EH (cell line): ENCODE measurements around the gene CAPN2.

Experiments
- DNase-seq: peaks from one replicate; pipeline ENCODE4 v3.0.0-alpha.2; 2015; ENCODE audit warnings: low read depth

CAPN2 gene

DNA sequence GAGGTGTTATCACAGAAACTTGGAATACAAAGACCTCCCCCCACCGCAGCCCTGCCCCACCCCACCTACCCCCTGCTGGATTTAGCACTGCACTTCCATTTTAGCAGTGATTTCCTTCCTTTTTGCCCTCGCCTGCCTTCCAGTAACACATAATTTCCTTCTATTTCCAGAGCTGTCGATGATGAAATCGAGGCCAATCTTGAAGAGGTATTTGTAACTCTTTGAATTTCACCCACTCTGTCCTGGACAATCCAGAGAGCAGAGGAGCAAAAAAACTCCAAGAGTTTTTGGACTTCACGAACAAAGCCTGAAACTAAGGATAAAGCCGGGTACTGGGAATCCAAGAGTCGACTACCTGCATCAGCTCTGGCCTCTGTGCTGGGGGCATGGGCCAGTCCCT, 49.1 kb downstream of the CAPN2 start:
- no peak for DNase-seq

DNA sequence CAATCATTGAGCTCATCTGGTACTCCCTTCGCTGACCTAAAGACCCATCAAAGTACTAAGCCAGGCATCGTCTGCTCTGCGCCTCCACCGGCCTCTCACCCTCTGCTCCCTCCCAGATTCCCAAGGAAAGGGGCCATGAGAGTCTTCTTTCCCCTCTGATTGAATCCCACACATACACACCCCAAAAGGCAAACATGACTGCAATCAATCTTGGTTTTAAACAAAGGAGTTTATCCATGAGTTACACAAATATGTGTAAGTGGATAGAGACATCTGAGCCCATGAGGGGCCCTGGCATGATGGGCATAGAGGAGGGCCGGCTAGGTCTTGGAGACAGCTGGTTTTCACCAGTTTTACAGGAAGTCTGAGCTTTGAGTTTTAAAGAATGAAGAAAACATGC, 50.9 kb downstream of the CAPN2 start:
- no peak for DNase-seq

GRCh38 chr1:223763881-223764280, 51.5 kb downstream of the CAPN2 start:
- no peak for DNase-seq

- DNase-seq: peak; percentile 69
These were observed 52.8 kb downstream of the CAPN2 start for GRCh38 chr1:223765036-223765718.

DNA sequence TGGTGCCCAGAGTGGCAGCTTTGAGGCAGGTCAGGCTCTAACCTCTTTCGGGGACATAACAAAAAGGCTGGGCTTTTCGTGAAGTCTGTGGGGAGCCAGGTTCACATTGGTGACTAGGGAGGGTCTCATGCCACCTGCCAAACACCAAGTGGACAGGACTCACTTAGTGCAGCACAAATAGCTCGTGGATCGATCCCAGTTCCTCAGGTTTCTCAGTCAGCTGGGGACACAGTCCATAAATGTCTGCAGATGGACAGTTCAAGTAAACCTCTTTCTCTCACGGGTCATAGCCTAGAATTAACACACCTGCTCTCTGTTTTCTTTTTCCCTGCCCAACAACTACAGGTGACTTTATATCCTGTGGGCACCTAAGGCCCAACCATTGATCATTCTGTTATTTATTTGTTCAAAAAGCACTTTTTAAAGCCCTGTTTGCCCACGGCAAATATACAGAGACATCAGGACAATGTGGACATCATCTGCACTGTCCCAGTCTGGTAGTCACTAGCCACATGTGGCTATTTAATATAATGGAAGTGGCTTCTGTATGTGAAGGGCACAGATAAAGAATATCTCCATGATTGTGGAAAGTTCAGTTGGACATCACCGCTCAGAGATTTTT, 53.5 kb downstream of the CAPN2 start:
- no peak for DNase-seq

- no peak for DNase-seq
These were observed 58.4 kb downstream of the CAPN2 start for GRCh38 chr1:223770621-223771315.

- no peak for DNase-seq
These were observed 59.1 kb downstream of the CAPN2 start for GRCh38 chr1:223771469-223771813.

DNA sequence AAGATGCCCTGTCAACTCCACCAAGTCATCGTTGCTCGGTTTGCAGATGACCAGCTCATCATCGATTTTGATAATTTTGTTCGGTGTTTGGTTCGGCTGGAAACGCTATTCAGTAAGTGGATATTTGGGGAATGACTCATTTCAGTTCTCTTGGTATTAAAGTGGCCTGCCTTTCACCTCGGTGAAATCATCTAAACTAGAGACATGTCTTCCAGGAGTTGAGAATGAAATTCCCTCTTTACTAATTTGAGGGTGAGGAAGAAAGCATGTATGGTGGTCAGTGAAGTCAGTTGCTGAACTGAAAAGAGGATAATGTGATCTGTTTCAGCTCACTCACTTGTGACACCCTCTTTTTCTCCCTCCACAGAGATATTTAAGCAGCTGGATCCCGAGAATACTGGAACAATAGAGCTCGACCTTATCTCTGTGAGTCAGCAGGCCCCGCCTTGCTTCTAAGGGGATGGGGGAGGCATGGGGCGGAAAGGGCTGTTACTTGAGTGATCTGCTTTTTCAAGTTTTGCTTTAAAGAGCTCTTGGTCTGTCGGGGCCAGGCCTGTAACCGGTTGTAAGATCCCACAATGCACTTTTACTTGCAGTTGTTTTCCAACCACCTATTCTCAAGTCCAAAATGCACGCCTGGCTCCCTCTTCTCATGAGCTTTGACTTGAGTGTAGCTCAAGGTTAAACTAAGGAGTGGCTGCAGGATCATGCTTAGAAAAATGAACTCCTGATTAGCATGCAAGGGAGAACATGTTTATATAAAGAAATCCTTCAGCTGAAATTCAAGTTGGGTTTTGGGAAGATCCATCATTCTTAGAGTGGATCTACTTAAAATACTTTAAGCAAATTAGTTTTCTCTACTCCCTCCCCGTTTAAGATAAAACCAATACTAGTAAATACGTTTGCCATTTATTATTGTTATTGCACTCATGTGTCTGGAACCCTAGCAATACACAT, 59.8 kb downstream of the CAPN2 start:
- peak; percentile 87 for DNase-seq

DNA sequence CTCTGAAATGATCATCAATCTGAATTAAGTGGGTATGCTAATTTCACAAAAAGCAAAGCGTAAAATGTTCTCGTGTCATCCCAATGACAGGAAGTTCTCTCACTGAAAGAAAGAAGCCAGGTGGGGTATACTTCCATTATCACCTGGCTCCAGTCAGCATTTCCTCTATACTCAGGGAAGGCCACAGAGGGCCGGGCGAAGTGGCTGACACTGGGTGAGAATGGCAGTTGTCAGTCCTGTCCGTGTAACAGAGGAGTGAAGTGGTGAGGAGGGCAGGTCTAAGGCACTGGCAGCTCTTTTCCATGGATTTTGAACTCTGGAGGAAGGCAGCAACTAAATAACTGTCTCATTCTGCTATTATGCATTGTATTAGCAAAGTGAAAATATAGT, 60.4 kb downstream of the CAPN2 start:
- DNase-seq: no peak

GRCh38 chr1:223774134-223774814, 61.9 kb downstream of the CAPN2 start:
- no peak for DNase-seq

GRCh38 chr1:223775054-223775453, 62.7 kb downstream of the CAPN2 start:
- peak; percentile 73 for DNase-seq

DNA sequence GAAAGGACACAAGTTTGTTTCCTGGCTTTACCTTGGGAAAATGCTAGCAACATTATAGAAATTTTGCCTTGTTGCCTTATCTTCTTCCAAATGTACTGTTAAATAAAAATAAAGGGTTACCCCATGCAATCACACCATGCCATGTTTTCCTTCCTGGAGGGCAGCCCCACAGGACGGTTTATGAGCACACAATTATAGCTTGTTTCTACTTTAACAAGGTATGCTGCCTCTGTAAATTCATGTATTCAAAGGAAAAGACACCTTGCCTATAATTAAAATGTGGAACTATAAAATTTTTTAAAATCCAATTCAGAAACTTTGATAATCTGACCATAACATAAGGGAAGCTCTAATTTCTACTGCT, 63.4 kb downstream of the CAPN2 start:
- DNase-seq: no peak

DNA sequence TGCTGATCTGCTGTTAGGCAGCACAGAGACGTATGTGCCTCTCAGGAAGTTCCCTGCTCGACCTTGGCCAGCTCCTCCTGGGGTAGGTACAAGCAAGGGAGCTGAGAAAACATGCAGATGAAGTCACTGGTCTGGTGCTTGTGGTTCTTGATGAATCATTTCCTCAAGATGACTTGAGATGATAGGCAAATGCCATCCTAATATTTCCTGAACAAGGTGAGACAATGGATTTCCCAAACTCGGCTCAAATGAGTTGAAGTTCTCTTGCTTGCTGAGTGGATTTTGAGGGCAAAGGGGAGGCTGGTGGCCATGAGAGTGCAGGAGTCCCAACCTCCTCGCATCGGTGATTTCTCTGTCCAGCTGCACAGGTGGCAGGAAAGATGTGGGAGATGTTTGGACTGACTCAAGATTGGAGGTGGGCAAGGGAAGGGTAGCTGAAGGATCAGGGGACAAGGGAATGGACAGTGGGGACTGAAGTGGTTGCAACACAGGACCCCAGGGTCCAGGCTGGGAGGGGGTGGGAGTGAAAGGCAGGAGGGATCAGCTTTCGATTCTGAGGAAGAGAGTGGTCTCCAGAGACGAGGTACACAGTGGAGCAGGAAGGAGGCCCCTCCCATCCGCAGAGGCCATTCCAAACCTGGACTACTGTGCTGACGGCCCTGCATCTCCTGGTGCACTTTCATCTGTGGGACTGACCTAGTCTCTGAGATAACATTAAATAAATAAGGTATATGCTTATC, 63.9 kb downstream of the CAPN2 start:
- DNase-seq: peak; percentile 88

DNA sequence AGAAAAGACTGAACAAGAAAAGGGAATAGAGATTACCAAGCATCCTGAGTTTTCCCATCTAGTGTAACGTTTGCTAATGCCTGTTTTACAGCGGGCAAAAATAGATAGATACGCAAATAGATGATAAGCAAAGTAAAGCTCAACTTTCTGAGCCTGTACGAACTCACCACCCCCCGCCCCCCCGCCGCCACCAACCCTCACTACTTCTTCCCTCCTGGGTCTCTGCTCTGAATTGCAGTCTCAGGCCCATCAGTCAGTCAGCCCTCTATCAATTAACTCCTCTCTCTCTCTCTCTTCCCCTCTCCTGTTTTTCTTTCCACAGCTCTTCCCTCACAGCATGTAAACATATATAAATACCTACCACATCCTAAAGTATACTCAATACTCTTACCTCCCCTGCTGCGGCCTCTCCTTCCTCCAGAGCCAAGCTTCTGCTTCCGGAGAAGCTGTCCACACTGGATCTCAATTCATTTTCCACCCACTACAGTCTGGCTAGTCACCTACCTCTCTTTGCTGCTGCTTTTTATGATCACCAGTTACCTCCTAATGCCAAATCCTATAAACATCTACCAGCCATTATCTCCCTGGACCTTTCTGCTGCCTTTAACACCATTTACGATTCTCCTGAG, 64.6 kb downstream of the CAPN2 start:
- DNase-seq: no peak

GRCh38 chr1:223780318-223780717, 68.0 kb downstream of the CAPN2 start:
- DNase-seq: no peak

- no peak for DNase-seq
These were observed 68.6 kb downstream of the CAPN2 start for GRCh38 chr1:223780949-223781348.

GRCh38 chr1:223783676-223784075, 71.3 kb downstream of the CAPN2 start:
- DNase-seq: no peak

DNA sequence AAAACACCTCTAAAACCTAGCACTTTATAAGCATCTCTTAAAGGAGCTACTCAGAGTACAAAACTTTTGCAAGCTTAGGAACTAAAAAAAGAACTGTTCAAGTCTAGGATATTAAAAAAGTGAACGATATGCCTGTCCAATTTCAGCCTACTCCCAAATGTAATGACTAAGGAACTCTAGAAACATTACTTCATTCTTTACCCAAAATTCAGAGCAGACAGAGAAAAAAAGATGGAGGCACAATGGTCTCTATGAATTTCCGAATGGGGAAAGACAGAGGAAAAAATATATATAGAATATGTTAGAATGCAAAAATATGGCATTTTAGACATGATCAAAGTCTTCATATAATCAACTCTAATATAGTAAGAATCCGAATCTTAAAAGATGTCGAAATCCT, 72.2 kb downstream of the CAPN2 start:
- no peak for DNase-seq

GRCh38 chr1:223785808-223786207, 73.5 kb downstream of the CAPN2 start:
- no peak for DNase-seq

DNA sequence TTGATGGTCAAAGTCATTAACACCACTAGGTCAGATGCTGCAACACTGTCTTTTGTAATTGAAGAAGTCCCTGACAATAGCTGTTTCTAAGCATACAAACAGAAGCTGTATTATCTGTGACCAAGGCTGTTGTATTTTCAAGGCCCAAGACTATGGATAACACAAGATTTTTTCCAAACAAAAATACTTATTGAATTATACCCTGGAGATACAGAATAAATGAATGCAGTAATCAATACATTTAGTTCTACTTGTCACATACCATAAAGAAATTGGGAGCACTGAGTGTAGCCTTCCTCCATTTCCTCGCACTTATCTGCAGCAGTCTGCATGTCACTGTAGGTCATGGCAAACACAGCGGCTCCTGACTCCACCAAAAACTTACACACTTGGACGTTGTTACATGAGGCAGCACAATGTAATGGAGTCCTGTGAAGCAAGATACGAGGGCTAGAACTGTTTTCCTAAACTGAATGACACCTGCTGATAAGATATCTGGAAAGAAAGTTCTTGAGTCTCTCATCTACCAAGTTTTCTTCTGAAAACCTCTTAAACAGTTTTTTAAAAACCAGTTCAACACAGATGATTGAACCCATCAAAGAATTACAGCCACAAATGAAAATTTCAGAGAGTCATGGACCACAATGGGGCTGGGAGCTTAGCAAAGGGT, 76.5 kb downstream of the CAPN2 start:
- no peak for DNase-seq
